Stimulated activated effector memory CD8-positive, alpha-beta T cell treated with anti-CD3 and anti-CD28 coated beads, Interleukin-12 subunit alpha, Interleukin-12 subunit beta, amount 100 ng/mL, for 72 hours (primary cell): ENCODE data around the gene CCT3.
A peak's percentile ranks its signal among the peaks of the same experiment; 100 is the strongest.

Experiments used
- ATAC-seq: fragments of 150-1000 bp; cut with Tn5 transposase; 2 replicates; pipeline ENCODE4 v1.10.0; 2021
- DNase-seq, 2 donors: peaks; one replicate each; pipeline ENCODE4 v3.0.0; 2021 to 2022; ENCODE audit warnings: low spot score in 2 of 2
- H3K27ac Mint-ChIP-seq: one replicate; pipeline ENCODE4 v1.8.0; 2022; ENCODE audit warnings: mild to moderate bottlenecking, mixed read lengths
- H3K36me3 Mint-ChIP-seq: one replicate; pipeline ENCODE4 v1.8.0; 2022; ENCODE audit warnings: mild to moderate bottlenecking, mixed read lengths
- H3K4me1 Mint-ChIP-seq: one replicate; pipeline ENCODE4 v1.8.0; 2022; ENCODE audit warnings: mixed read lengths
- H3K4me3 Mint-ChIP-seq: one replicate; pipeline ENCODE4 v1.8.0; 2022; ENCODE audit warnings: mild to moderate bottlenecking, mixed read lengths
- H3K9me3 Mint-ChIP-seq: one replicate; pipeline ENCODE4 v1.8.0; 2022; ENCODE audit warnings: mixed read lengths

CCT3 gene

GRCh38 chr1:156338180-156338976 lies at the start of gene CCT3, which contains the start of gene TSACC:
Gene CCT3, minus strand, starts transcription at chr1:156338292. Its CDS starts 108 bp downstream, at chr1:156338184.
Gene TSACC, plus strand, starts transcription at chr1:156338526. Its CDS starts 1,232 bp downstream, at chr1:156339758.
- Mint-ChIP-seq H3K36me3 (peaks cover 53% of the 10 kb centered on the region), H3K4me1 (peaks cover 38% of the 10 kb centered on the region), H3K4me3 (peak within 1 kb of the TSS; percentile 93), H3K27ac (peak within 1 kb of the TSS; percentile 91), H3K9me3 (no peaks in the 10 kb centered on the region)
- peak; percentile 97 for ATAC-seq
- peak; percentile 99 to 100 for DNase-seq

DNA sequence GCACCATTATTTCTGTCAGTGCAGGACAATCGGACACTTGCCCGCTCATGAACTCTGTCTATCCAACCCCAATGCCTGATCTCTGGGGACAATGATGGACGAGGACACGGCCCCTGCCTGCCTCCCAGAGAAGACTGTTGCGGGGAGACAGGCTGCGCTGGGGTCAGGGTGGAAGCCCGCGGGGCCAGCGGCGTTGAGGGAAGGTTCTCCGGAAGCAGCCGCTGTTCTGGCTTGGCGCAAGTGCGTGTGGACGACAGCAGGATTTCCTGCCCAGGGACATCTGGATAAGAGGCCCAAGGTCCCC lies 49.7 kb upstream of the CCT3 start:
- no peaks in the 10 kb centered on the region for H3K36me3 Mint-ChIP-seq
- ATAC-seq, result no peak
- no peak overlapping the region for H3K27ac Mint-ChIP-seq
- no peak overlapping the region for H3K4me3 Mint-ChIP-seq
- H3K4me1 Mint-ChIP-seq, result peaks cover 9% of the 10 kb centered on the region
- no peaks in the 10 kb centered on the region for H3K9me3 Mint-ChIP-seq
- no peak for DNase-seq

- DNase-seq (no peak), ATAC-seq (no peak)
- H3K36me3 Mint-ChIP-seq, result no peaks in the 10 kb centered on the region
- H3K27ac Mint-ChIP-seq, result no peak overlapping the region
- H3K4me1 Mint-ChIP-seq, result peaks cover 9% of the 10 kb centered on the region
- no peak overlapping the region for H3K4me3 Mint-ChIP-seq
- no peaks in the 10 kb centered on the region for H3K9me3 Mint-ChIP-seq
Measured at GRCh38 chr1:156386949-156387869, 49.1 kb upstream of the CCT3 start.

DNA sequence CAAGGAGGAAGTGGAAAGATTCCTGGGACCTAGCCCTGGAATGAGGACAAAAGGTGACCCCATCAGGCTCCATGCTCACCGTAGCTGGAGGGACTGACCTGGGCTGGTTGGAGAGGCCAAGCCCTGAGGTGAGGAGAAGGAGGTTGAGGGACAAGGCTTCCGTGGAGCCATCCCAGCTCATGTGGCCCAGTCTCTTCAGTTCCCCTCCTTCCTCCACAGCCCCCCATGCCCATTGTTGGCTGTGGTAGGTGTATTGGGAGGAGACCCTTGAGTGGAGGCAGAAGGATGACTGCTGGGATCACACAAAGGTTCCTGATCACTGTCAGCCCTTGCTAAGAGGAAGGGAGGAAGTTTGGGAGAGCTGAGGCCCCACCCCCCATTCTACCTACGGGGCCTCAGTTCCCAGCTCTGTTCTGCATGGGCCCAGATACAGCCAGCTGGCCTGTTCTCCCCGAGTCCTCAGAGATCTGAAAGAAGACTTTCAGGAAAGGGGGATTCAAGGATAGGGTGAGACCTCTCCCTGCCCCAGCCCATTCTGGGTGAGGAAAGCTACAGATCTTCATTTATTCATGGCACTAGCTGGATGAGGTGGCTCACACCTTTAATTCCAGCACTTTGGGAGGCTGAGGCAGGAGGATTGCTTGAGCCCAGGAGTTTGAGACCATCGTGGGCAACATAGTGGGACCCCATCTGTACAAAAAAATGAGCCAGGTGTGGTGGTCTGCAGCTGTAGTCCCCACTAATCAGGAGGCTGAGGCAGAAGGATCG lies 48.2 kb upstream of the CCT3 start:
- Mint-ChIP-seq H3K27ac (no peak overlapping the region), H3K36me3 (no peaks in the 10 kb centered on the region), H3K9me3 (no peaks in the 10 kb centered on the region), H3K4me1 (peaks cover 9% of the 10 kb centered on the region), H3K4me3 (no peak overlapping the region)
- DNase-seq, result no peak
- no peak for ATAC-seq

GRCh38 chr1:156385534-156386031 lies 47.5 kb upstream of the CCT3 start:
- DNase-seq, result peak; percentile 60 to 87
- no peak overlapping the region for H3K4me3 Mint-ChIP-seq
- H3K4me1 Mint-ChIP-seq, result peaks cover 9% of the 10 kb centered on the region
- ATAC-seq, result peak; percentile 83
- H3K36me3 Mint-ChIP-seq, result no peaks in the 10 kb centered on the region
- no peaks in the 10 kb centered on the region for H3K9me3 Mint-ChIP-seq
- no peak overlapping the region for H3K27ac Mint-ChIP-seq

- no peaks in the 10 kb centered on the region for H3K9me3 Mint-ChIP-seq
- no peaks in the 10 kb centered on the region for H3K36me3 Mint-ChIP-seq
- no peak overlapping the region for H3K27ac Mint-ChIP-seq
- ATAC-seq, result no peak
- no peak for DNase-seq
- H3K4me1 Mint-ChIP-seq, result peaks cover 9% of the 10 kb centered on the region
- no peak overlapping the region for H3K4me3 Mint-ChIP-seq
Measured at GRCh38 chr1:156384658-156385057, 46.6 kb upstream of the CCT3 start.

- Mint-ChIP-seq H3K4me1 (peaks cover 9% of the 10 kb centered on the region), H3K27ac (no peak overlapping the region), H3K36me3 (no peaks in the 10 kb centered on the region), H3K4me3 (no peak overlapping the region), H3K9me3 (no peaks in the 10 kb centered on the region)
- ATAC-seq, result no peak
- no peak for DNase-seq
Measured at GRCh38 chr1:156384007-156384406, 45.9 kb upstream of the CCT3 start.

GRCh38 chr1:156383023-156383422 lies 44.9 kb upstream of the CCT3 start:
- H3K9me3 Mint-ChIP-seq, result no peaks in the 10 kb centered on the region
- no peak overlapping the region for H3K27ac Mint-ChIP-seq
- ATAC-seq, result peak; percentile 86
- no peak overlapping the region for H3K4me3 Mint-ChIP-seq
- no peaks in the 10 kb centered on the region for H3K36me3 Mint-ChIP-seq
- peak; percentile 43 to 74 for DNase-seq
- H3K4me1 Mint-ChIP-seq, result peaks cover 9% of the 10 kb centered on the region

DNA sequence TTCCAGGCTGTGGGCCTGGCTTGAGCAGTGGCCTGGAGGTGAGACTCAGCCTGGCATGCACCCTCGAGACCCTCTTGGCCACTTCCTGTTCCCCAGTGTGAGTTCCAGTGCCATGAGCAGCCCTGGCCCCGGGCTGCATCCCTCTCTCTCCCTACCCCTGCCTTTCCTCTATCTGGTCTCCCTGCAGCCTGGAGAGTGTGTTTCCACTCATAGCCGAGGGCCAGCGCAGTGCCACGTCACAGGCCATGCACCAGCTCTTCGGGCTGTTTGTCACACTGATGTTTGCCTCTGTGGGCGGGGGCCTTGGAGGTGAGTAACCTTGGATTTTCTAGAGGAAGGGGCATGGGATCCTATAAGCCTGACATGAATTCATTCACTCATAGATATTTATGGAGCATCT lies 44.5 kb upstream of the CCT3 start:
- Mint-ChIP-seq H3K27ac (no peak overlapping the region), H3K36me3 (no peaks in the 10 kb centered on the region), H3K4me3 (no peak overlapping the region), H3K4me1 (peaks cover 9% of the 10 kb centered on the region), H3K9me3 (no peaks in the 10 kb centered on the region)
- DNase-seq (no peak), ATAC-seq (no peak)

DNA sequence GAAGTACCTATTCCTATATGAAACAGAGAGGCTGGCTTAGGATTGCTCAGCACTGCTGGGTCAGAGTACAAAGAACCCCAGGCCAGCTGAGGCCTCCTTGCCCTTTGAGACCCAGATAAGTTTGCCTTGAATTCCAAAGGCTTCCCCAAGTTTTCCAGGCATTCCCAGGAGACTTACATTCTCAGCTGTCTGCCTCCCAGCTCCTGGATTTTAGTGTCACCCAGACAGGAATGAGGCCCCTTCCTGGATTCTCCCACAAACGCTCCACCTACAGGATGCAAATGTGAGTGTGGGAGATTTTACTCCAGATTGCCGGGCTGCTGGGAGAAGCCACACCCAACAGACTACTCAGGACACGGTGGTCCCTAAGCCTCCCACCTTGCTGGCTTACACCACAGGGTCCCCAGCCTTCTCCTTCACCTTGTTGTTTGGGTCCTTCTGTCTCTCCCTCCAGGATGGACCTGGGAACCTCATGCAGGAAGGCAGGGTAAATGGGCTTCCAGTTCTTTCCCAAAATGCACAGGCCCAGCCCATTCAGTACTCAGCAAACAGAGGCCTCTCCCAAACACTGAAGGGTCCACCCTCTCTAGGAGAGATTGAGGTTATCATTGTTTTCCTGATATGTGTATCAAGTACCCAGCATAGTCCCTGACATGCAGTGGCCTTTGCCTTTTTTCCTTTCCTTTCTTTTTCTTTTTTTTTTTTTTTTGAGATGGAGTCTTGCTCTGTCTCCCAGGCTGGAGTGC lies 41.5 kb upstream of the CCT3 start:
- no peak overlapping the region for H3K27ac Mint-ChIP-seq
- DNase-seq (no peak), ATAC-seq (no peak)
- H3K4me1 Mint-ChIP-seq, result no peaks in the 10 kb centered on the region
- no peaks in the 10 kb centered on the region for H3K9me3 Mint-ChIP-seq
- H3K4me3 Mint-ChIP-seq, result no peak overlapping the region
- no peaks in the 10 kb centered on the region for H3K36me3 Mint-ChIP-seq

DNA sequence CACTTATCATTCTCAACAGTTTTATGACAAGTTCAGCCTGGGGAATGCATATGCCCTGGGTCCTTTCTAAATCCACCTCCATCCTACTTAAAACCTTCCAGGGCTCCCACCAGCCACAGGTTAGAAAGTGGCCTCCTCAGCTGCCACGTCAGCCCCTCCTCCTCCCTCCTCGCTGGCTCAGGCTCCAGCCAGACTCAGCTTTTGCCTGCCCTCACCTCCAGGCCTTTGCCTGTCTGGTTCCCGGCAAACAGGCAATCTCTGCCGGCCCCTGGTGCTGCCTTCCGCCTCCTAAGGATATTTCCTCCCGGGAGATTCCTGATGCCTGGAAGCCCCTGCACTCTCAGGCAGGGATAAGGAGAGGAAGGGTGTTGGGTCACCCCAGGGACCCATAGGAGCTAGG lies 40.5 kb upstream of the CCT3 start:
- no peaks in the 10 kb centered on the region for H3K9me3 Mint-ChIP-seq
- no peaks in the 10 kb centered on the region for H3K36me3 Mint-ChIP-seq
- no peaks in the 10 kb centered on the region for H3K4me1 Mint-ChIP-seq
- H3K4me3 Mint-ChIP-seq, result no peak overlapping the region
- H3K27ac Mint-ChIP-seq, result no peak overlapping the region
- ATAC-seq, result no peak
- DNase-seq, result no peak

DNA sequence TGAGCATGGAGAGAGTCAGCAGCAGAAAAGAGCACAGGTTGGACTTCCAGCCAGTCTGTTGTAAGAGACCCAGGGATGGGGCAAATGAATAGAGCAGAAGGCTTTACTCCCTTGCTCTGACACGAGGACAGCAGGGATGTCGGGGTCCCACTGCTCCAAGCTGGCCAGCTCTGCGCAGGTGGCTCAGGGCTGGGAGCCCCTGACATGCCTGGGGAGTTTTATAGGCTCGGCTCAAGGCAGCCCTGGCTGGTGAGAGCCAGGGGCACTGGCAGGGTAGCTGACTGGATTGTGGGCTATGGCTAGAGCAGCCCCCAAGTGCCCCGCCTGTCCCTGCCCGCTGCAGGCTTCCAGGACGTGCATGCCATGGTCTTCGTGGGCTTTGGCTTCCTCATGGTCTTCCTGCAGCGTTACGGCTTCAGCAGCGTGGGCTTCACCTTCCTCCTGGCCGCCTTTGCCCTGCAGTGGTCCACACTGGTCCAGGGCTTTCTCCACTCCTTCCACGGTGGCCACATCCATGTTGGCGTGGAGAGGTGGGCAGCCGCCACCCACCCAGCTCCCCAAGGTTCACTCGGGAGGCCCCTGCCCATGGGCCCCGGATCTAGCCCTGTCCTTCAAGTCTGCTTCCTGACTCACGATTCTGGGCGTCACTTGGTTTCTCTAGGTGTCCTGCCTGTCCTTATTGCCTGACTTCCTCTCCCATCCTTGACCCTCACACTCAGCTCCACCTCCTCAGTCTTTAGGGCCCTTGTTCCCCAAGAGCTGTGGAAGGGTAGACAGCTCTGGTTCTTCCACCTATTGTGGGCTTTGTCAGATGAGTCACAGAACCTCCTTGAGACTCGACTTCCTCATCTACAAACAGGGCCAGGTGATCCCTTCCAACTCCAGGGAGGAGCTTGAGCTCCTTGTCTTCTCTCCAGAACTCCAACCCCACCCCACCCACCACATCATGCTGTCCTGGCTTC lies 39.1 kb upstream of the CCT3 start:
- H3K9me3 Mint-ChIP-seq, result no peaks in the 10 kb centered on the region
- H3K27ac Mint-ChIP-seq, result no peak overlapping the region
- DNase-seq (no peak), ATAC-seq (peak; percentile 21)
- no peak overlapping the region for H3K4me3 Mint-ChIP-seq
- no peaks in the 10 kb centered on the region for H3K36me3 Mint-ChIP-seq
- no peaks in the 10 kb centered on the region for H3K4me1 Mint-ChIP-seq

DNA sequence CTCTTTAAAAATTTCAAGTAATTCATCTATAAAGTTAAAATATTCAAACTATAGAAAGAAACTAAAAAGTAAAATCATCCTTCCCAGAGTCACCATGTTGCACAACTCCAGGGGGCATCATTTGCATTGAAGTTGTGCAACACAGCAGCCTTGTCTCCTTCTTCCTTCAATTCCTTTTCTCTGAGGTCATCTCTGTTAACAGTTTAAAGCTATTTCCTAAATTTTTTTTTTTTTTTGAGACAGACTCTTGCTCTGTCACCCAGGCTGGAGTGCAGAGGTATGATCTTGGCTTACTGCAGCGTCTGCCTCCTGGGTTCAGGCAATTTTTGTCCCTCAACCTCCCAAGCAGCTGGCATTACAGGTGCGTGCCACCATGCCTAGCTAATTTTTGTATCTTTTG lies 38.1 kb upstream of the CCT3 start:
- H3K4me3 Mint-ChIP-seq, result no peak overlapping the region
- H3K36me3 Mint-ChIP-seq, result no peaks in the 10 kb centered on the region
- DNase-seq (no peak), ATAC-seq (no peak)
- H3K9me3 Mint-ChIP-seq, result no peaks in the 10 kb centered on the region
- H3K27ac Mint-ChIP-seq, result no peak overlapping the region
- no peaks in the 10 kb centered on the region for H3K4me1 Mint-ChIP-seq

GRCh38 chr1:156373546-156373945 lies 35.5 kb upstream of the CCT3 start:
- Mint-ChIP-seq H3K4me1 (peaks cover 7% of the 10 kb centered on the region), H3K36me3 (no peaks in the 10 kb centered on the region), H3K4me3 (no peak overlapping the region), H3K27ac (no peak overlapping the region), H3K9me3 (no peaks in the 10 kb centered on the region)
- no peak for ATAC-seq
- no peak for DNase-seq
